Stimulated activated naive B cell treated with anti-CD40 and anti-IgM and Interleukin-4, amounts not matched to agents 10 μg/mL and 1 μg/mL and 100 μg/mL, for 72 hours (primary cell): ENCODE measurements around the gene CD38.
A peak's percentile ranks its signal among the peaks of the same experiment; 100 is the strongest.
"Not testable (repeated sequence)": the region's sequence is repeated elsewhere in the genome, so short reads cannot be mapped to it uniquely, and the experiment has no call there.

Source experiments
- ATAC-seq, 2 donors: fragments of 150-1000 bp; cut with Tn5 transposase; replicated peaks; 2 replicates each; pipeline ENCODE4 v1.10.0; 2021; ENCODE audit warnings: moderate library complexity in 1 of 2
- DNase-seq: peaks from one replicate; pipeline ENCODE4 v3.0.0; 2021
- H3K27ac Mint-ChIP-seq: one replicate; pipeline ENCODE4 v1.8.0; 2022; ENCODE audit warnings: mild to moderate bottlenecking, mixed read lengths
- H3K27me3 Mint-ChIP-seq, 2 donors: one replicate each; pipeline ENCODE4 v1.8.0; 2022; ENCODE audit warnings: mixed read lengths in 2 of 2
- H3K36me3 Mint-ChIP-seq, 2 donors: one replicate each; pipeline ENCODE4 v1.8.0; 2022; ENCODE audit warnings: mixed read lengths in 2 of 2, mild to moderate bottlenecking in 1 of 2
- H3K4me1 Mint-ChIP-seq, 2 donors: one replicate each; pipeline ENCODE4 v1.8.0; 2022; ENCODE audit warnings: mixed read lengths in 2 of 2, mild to moderate bottlenecking in 1 of 2
- H3K4me3 Mint-ChIP-seq, 2 donors: one replicate each; pipeline ENCODE4 v1.8.0; 2022; ENCODE audit warnings: mild to moderate bottlenecking in 2 of 2, mixed read lengths in 2 of 2, moderate library complexity in 1 of 2
- H3K9me3 Mint-ChIP-seq, 2 donors: one replicate each; pipeline ENCODE4 v1.8.0; 2022; ENCODE audit warnings: mixed read lengths in 2 of 2, mild to moderate bottlenecking in 1 of 2

Gene CD38

GRCh38 chr4:15847746-15848145, 69.6 kb downstream of the CD38 start:
- Mint-ChIP-seq H3K27ac (no peak overlapping the region), H3K9me3 (no peaks in the 10 kb centered on the region), H3K36me3 (peaks cover 9 to 10% of the 10 kb centered on the region in 2 donors), H3K4me3 (no peak overlapping the region), H3K4me1 (peaks cover 0 to 2% of the 10 kb centered on the region in 2 donors), H3K27me3 (no peaks in the 10 kb centered on the region)
- DNase-seq (no peak), ATAC-seq (no peak)

- H3K27me3 Mint-ChIP-seq: no peaks in the 10 kb centered on the region
- H3K27ac Mint-ChIP-seq: no peak overlapping the region
- H3K9me3 Mint-ChIP-seq: no peaks in the 10 kb centered on the region
- peaks cover 0 to 2% of the 10 kb centered on the region in 2 donors for H3K4me1 Mint-ChIP-seq
- H3K36me3 Mint-ChIP-seq: peaks cover 9 to 10% of the 10 kb centered on the region in 2 donors
- DNase-seq (no peak), ATAC-seq (no peak)
- H3K4me3 Mint-ChIP-seq: no peak overlapping the region
Measured at GRCh38 chr4:15848191-15848842, 70.2 kb downstream of the CD38 start.

- ATAC-seq (no peak), DNase-seq (no peak)
- H3K27me3 Mint-ChIP-seq: no peaks in the 10 kb centered on the region
- H3K4me1 Mint-ChIP-seq: peaks cover 0 to 2% of the 10 kb centered on the region in 2 donors
- no peak overlapping the region for H3K27ac Mint-ChIP-seq
- no peaks in the 10 kb centered on the region for H3K9me3 Mint-ChIP-seq
- peaks cover 9 to 10% of the 10 kb centered on the region in 2 donors for H3K36me3 Mint-ChIP-seq
- no peak overlapping the region for H3K4me3 Mint-ChIP-seq
Measured at GRCh38 chr4:15851969-15852368, 73.8 kb downstream of the CD38 start.

- no peaks in the 10 kb centered on the region for H3K9me3 Mint-ChIP-seq
- H3K4me1 Mint-ChIP-seq: peaks cover 0 to 2% of the 10 kb centered on the region in 2 donors
- H3K27ac Mint-ChIP-seq: no peak overlapping the region
- H3K4me3 Mint-ChIP-seq: no peak overlapping the region
- no peaks in the 10 kb centered on the region for H3K27me3 Mint-ChIP-seq
- no peak for ATAC-seq
- no peak for DNase-seq
- H3K36me3 Mint-ChIP-seq: peaks cover 9 to 10% of the 10 kb centered on the region in 2 donors
Measured at GRCh38 chr4:15852524-15852923, 74.4 kb downstream of the CD38 start.

GRCh38 chr4:15853345-15853744, 75.2 kb downstream of the CD38 start:
- no peak overlapping the region for H3K4me3 Mint-ChIP-seq
- no peak for DNase-seq
- H3K36me3 Mint-ChIP-seq: peaks cover 6 to 7% of the 10 kb centered on the region in 2 donors
- no peaks in the 10 kb centered on the region for H3K9me3 Mint-ChIP-seq
- H3K27me3 Mint-ChIP-seq: no peaks in the 10 kb centered on the region
- ATAC-seq: no peak
- peaks cover 0 to 2% of the 10 kb centered on the region in 2 donors for H3K4me1 Mint-ChIP-seq
- no peak overlapping the region for H3K27ac Mint-ChIP-seq

GRCh38 chr4:15855804-15856475, 77.8 kb downstream of the CD38 start:
- peaks cover 3 to 8% of the 10 kb centered on the region in 2 donors for H3K36me3 Mint-ChIP-seq
- ATAC-seq: no peak
- no peak overlapping the region for H3K4me3 Mint-ChIP-seq
- no peaks in the 10 kb centered on the region for H3K27me3 Mint-ChIP-seq
- peak overlapping the region; percentile 42 for H3K27ac Mint-ChIP-seq
- DNase-seq: no peak
- peaks cover 0 to 2% of the 10 kb centered on the region in 2 donors for H3K4me1 Mint-ChIP-seq
- H3K9me3 Mint-ChIP-seq: peaks cover 1 to 4% of the 10 kb centered on the region in 2 donors

GRCh38 chr4:15861198-15861597, 83.1 kb downstream of the CD38 start:
- ATAC-seq (peak; percentile 74 to 91), DNase-seq (peak; percentile 22)
- not testable (repeated sequence) for H3K4me1 Mint-ChIP-seq, H3K27me3 Mint-ChIP-seq, H3K36me3 Mint-ChIP-seq, H3K4me3 Mint-ChIP-seq, H3K9me3 Mint-ChIP-seq
- peak overlapping the region; percentile 47 for H3K27ac Mint-ChIP-seq

- no peaks in the 10 kb centered on the region for H3K27me3 Mint-ChIP-seq
- peaks cover 7 to 8% of the 10 kb centered on the region in 2 donors for H3K9me3 Mint-ChIP-seq
- H3K36me3 Mint-ChIP-seq: peaks cover 4% of the 10 kb centered on the region in 2 donors
- peaks cover 12 to 22% of the 10 kb centered on the region in 2 donors for H3K4me1 Mint-ChIP-seq
- ATAC-seq (no peak), DNase-seq (no peak)
- no peak overlapping the region for H3K27ac Mint-ChIP-seq
- H3K4me3 Mint-ChIP-seq: no peak overlapping the region
Measured at GRCh38 chr4:15864651-15865566, 86.8 kb downstream of the CD38 start.

GRCh38 chr4:15868111-15868510, 90.0 kb downstream of the CD38 start:
- peaks cover 0 to 8% of the 10 kb centered on the region in 2 donors for H3K9me3 Mint-ChIP-seq
- H3K36me3 Mint-ChIP-seq: peaks cover 2% of the 10 kb centered on the region in 2 donors
- peak; percentile 54 to 72 for ATAC-seq
- no peak overlapping the region for H3K27ac Mint-ChIP-seq
- H3K4me1 Mint-ChIP-seq: peaks cover 9 to 12% of the 10 kb centered on the region in 2 donors
- H3K4me3 Mint-ChIP-seq: no peak overlapping the region
- no peak for DNase-seq
- peaks cover 0 to 10% of the 10 kb centered on the region in 2 donors for H3K27me3 Mint-ChIP-seq

- ATAC-seq (peak; percentile 5 to 47), DNase-seq (no peak)
- peaks cover 0 to 5% of the 10 kb centered on the region in 2 donors for H3K9me3 Mint-ChIP-seq
- H3K27ac Mint-ChIP-seq: peak overlapping the region; percentile 56
- peaks cover 9 to 12% of the 10 kb centered on the region in 2 donors for H3K4me1 Mint-ChIP-seq
- H3K36me3 Mint-ChIP-seq: peaks cover 2 to 3% of the 10 kb centered on the region in 2 donors
- peaks cover 0 to 10% of the 10 kb centered on the region in 2 donors for H3K27me3 Mint-ChIP-seq
- H3K4me3 Mint-ChIP-seq: no peak overlapping the region
Measured at GRCh38 chr4:15868826-15869413, 90.8 kb downstream of the CD38 start.

- Mint-ChIP-seq H3K36me3 (peaks cover 2 to 3% of the 10 kb centered on the region in 2 donors), H3K27me3 (peaks cover 0 to 10% of the 10 kb centered on the region in 2 donors), H3K4me3 (no peak overlapping the region), H3K4me1 (peaks cover 9 to 12% of the 10 kb centered on the region in 2 donors), H3K27ac (no peak overlapping the region), H3K9me3 (peaks cover 3 to 7% of the 10 kb centered on the region in 2 donors)
- no peak for ATAC-seq
- no peak for DNase-seq
Measured at GRCh38 chr4:15870079-15870478, 92.0 kb downstream of the CD38 start.

GRCh38 chr4:15870921-15871664, 93.0 kb downstream of the CD38 start:
- Mint-ChIP-seq H3K4me1 (peaks cover 16 to 20% of the 10 kb centered on the region in 2 donors), H3K27me3 (peaks cover 5 to 10% of the 10 kb centered on the region in 2 donors), H3K4me3 (no peak overlapping the region), H3K27ac (no peak overlapping the region), H3K9me3 (peaks cover 7 to 10% of the 10 kb centered on the region in 2 donors), H3K36me3 (peaks cover 6 to 10% of the 10 kb centered on the region in 2 donors)
- DNase-seq (no peak), ATAC-seq (no peak)

GRCh38 chr4:15873117-15873516, 95.0 kb downstream of the CD38 start:
- Mint-ChIP-seq H3K4me1 (peaks cover 18 to 22% of the 10 kb centered on the region in 2 donors), H3K4me3 (no peak overlapping the region), H3K27me3 (peaks cover 6 to 10% of the 10 kb centered on the region in 2 donors), H3K9me3 (peaks cover 13 to 28% of the 10 kb centered on the region in 2 donors), H3K27ac (no peak overlapping the region), H3K36me3 (peaks cover 12 to 15% of the 10 kb centered on the region in 2 donors)
- no peak for DNase-seq
- ATAC-seq: no peak
